ENCODE results near the gene LAGE3.

DNA sequence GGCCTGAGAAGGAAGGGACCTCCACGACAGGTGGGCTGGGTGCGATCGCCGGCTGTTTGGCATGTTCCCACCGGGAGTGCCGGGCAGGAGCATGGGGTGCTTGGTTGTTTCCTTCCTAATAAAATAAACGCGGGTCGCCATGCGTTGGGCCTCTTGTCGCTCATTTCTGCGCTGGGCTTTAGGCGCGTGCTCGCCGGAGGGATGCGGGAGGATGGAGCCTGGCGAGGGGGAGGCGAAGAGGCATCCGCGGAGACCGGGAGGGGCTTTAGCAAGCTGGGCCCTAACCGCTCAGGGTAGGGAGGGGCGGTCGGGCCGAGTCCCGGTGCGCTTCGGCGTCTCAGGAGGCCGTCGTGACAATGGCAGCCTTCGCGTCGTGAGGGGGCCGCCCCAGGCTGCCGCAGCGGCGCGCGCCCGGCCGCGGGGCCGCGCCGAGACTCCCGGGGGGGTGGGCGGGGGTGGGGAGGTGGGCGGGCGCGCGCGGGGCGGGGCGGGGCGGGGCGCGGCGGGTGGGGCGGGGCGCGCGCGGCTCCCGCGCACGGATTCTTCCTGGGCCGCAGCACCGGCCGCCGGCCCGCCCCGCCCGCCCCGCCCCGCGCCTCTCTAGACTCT, 42.6 kb downstream of the LAGE3 start:
- TF ChIP-seq CTCF (IDR thresholded peaks at IDR 0.05) (no peak), POLR2A (IDR thresholded peaks at IDR 0.05) (no peak)
